DMS53 treated with DMSO at 0.1 percent for 48 hours (cell line): ENCODE results near the gene RPL32.
A peak's percentile ranks its signal among the peaks of the same experiment; 100 is the strongest.
"Not testable (repeated sequence)": the region's sequence is repeated elsewhere in the genome, so short reads cannot be mapped to it uniquely, and the experiment has no call there.

Experiments used
- DNase-seq: peaks from one replicate; lab custom pipeline; 2025; ENCODE audit not compliant: unreplicated experiment; lab: John Stamatoyannopoulos, UW

The RPL32 gene

GRCh38 chr3:12841149-12841969 lies at the start of gene RPL32:
Gene RPL32 (minus strand): TSS chr3:12841565. CDS start chr3:12840237, 1,328 bp downstream.
- DNase-seq = peak; percentile 62

- DNase-seq = no peak
These were observed 49.4 kb upstream of the RPL32 start for GRCh38 chr3:12890610-12891390.

- no peak for DNase-seq
These were observed 45.4 kb upstream of the RPL32 start for GRCh38 chr3:12886736-12887135.

- no peak for DNase-seq
These were observed 44.8 kb upstream of the RPL32 start for GRCh38 chr3:12886106-12886679.

GRCh38 chr3:12885583-12885930 lies 44.2 kb upstream of the RPL32 start:
- DNase-seq = no peak

- DNase-seq = no peak
These were observed 43.6 kb upstream of the RPL32 start for GRCh38 chr3:12884790-12885582.

- no peak for DNase-seq
These were observed 42.9 kb upstream of the RPL32 start for GRCh38 chr3:12884186-12884680.

GRCh38 chr3:12882336-12883310 lies 41.3 kb upstream of the RPL32 start:
- DNase-seq = no peak

- not testable (repeated sequence) for DNase-seq
These were observed 40.5 kb upstream of the RPL32 start for GRCh38 chr3:12881858-12882257.

GRCh38 chr3:12879191-12879815 lies 37.9 kb upstream of the RPL32 start:
- DNase-seq = no peak

GRCh38 chr3:12878758-12879157 lies 37.4 kb upstream of the RPL32 start:
- not testable (repeated sequence) for DNase-seq

- no peak for DNase-seq
These were observed 36.8 kb upstream of the RPL32 start for GRCh38 chr3:12878141-12878574.

GRCh38 chr3:12877040-12877439 lies 35.7 kb upstream of the RPL32 start:
- DNase-seq = no peak

GRCh38 chr3:12875857-12876836 lies 34.8 kb upstream of the RPL32 start:
- no peak for DNase-seq

- no peak for DNase-seq
These were observed 30.1 kb upstream of the RPL32 start for GRCh38 chr3:12871404-12871983.

- DNase-seq = no peak
These were observed 29.6 kb upstream of the RPL32 start for GRCh38 chr3:12870942-12871341.

GRCh38 chr3:12869035-12869621 lies 27.8 kb upstream of the RPL32 start:
- DNase-seq = no peak
